GM12878 (cell line): Measurements from ENCODE around the gene RNF181. TPM values are rescaled to one million over a fixed set of nuclear protein-coding genes. Genes with fewer than 3 reads are reported as not detected.
A peak's percentile ranks its signal among the peaks of the same experiment; 100 is the strongest.

Experiments
- ATAC-seq: fragments of 200-7000 bp; cut with Tn5 transposase; 3 replicates; pipeline ENCODE4 v1.9.1; 2020; ENCODE audit warnings: mild to moderate bottlenecking, moderate library complexity
- BruUV-seq: library from RNA; stranded (reverse); fragments of 400-500 nt; replicated peaks from 2 replicates; lab custom pipeline; 2021; lab: Mats Ljungman, UMichigan
- CTCF ChIA-PET: fragments of 300-600 bp; sonication (Branson Sonifier 250); formaldehyde crosslinking; extraction: SDS; loops from one replicate; lab custom pipeline; 2021; ENCODE audit warnings: inconsistent platforms; lab: Yijun Ruan, JAX
- POLR2A ChIA-PET: fragments of 350-600 bp; formaldehyde crosslinking; extraction: SDS; loops from one replicate; lab custom pipeline; 2021; ENCODE audit warnings: inconsistent platforms; lab: Charles Lee
- RAD21 ChIA-PET: fragments of 300-600 bp; sonication (Branson Sonifier 250); formaldehyde crosslinking; loops from one replicate; lab custom pipeline; 2023; ENCODE audit warnings: antibody characterized with exemption; ENCODE audit not compliant: unreplicated experiment; lab: Charles Lee
- SMC1A ChIA-PET: fragments of 300-600 bp; sonication (Branson Sonifier 250); formaldehyde crosslinking; loops from one replicate; lab custom pipeline; 2023; ENCODE audit not compliant: unreplicated experiment, uncharacterized antibody; lab: Charles Lee
- DNase-seq: peaks from one replicate; pipeline ENCODE4 v3.0.0-alpha.2; 2011; ENCODE audit warnings: low read depth, low spot score
- FAIRE-seq: peaks from 3 replicates; lab custom pipeline; 2011; peaks lifted over from hg19 to GRCh38; lab: Jason Lieb, UNC
- H2AFZ ChIP-seq: 2 replicates; pipeline ENCODE4 v1.6.0; 2011; ENCODE audit warnings: low read depth, low read length, control low read depth; ENCODE audit not compliant: control insufficient read depth
- H3K27ac ChIP-seq: 2 replicates; pipeline ENCODE4 v1.5.1; 2011; ENCODE audit warnings: control low read depth; ENCODE audit not compliant: control insufficient read depth, insufficient read depth
- H3K27me3 ChIP-seq, 2 experiments: replicated peaks in 1 of 2; 2 replicates each; pipeline versions ENCODE4 v1.6.0 to v1.6.1; 2011; ENCODE audit warnings: low read length in 1 of 2; ENCODE audit not compliant: control insufficient read depth in 2 of 2, insufficient read depth in 2 of 2
- H3K36me3 ChIP-seq, 2 experiments: 2 replicates each; pipeline ENCODE4 v1.5.1; 2011; ENCODE audit warnings: low read length in 1 of 2; ENCODE audit not compliant: control insufficient read depth in 2 of 2, insufficient read depth in 2 of 2
- H3K4me1 ChIP-seq: 2 replicates; pipeline ENCODE4 v1.6.1; 2011; ENCODE audit warnings: mild to moderate bottlenecking, low read length, moderate library complexity, mixed read lengths; ENCODE audit not compliant: control insufficient read depth, insufficient read depth
- H3K4me2 ChIP-seq: 2 replicates; pipeline ENCODE4 v1.6.0; 2011; ENCODE audit warnings: control low read depth; ENCODE audit not compliant: control insufficient read depth, insufficient read depth
- H3K4me3 ChIP-seq: fragments of 200-600 bp; sonication (generic); 2 replicates; pipeline ENCODE4 v1.5.1; 2016
- H3K79me2 ChIP-seq: 2 replicates; pipeline ENCODE4 v1.6.0; 2011; ENCODE audit warnings: low read length; ENCODE audit not compliant: control insufficient read depth, insufficient read depth
- H3K9ac ChIP-seq: 2 replicates; pipeline ENCODE4 v1.8.0; 2011; ENCODE audit warnings: low read length, control low read depth, mixed read lengths; ENCODE audit not compliant: control insufficient read depth, insufficient read depth
- H3K9me3 ChIP-seq: replicated peaks from 3 replicates; pipeline ENCODE4 v1.5.1; 2011; ENCODE audit warnings: mild to moderate bottlenecking, low read length; ENCODE audit not compliant: control insufficient read depth, insufficient read depth
- H4K20me1 ChIP-seq: 2 replicates; pipeline ENCODE4 v1.6.0; 2011; ENCODE audit not compliant: control insufficient read depth, insufficient read depth
- ESRRA ChIP-seq: IDR thresholded peaks from 2 replicates; pipeline ENCODE4 v1.6.1; 2012; ENCODE audit warnings: mild to moderate bottlenecking, low read length, improper control_type of control experiment
- FOXM1 ChIP-seq: IDR thresholded peaks from 2 replicates; pipeline ENCODE4 v1.6.1; 2012; ENCODE audit warnings: low read depth, mild to moderate bottlenecking, inconsistent platforms, low read length, moderate library complexity
- NFYB ChIP-seq: IDR thresholded peaks from 2 replicates; pipeline ENCODE4 v1.6.1; 2011; ENCODE audit warnings: low read depth, mild to moderate bottlenecking, low read length, improper control_type of control experiment, moderate library complexity; ENCODE audit not compliant: insufficient read depth
- NRF1 ChIP-seq: conservative IDR thresholded peaks from 2 replicates; pipeline ENCODE4 v1.6.1; 2011; ENCODE audit warnings: mild to moderate bottlenecking, low read depth, low read length, improper control_type of control experiment
- POLR2AphosphoS2 ChIP-seq: IDR thresholded peaks from 2 replicates; pipeline ENCODE4 v1.6.1; 2011; ENCODE audit warnings: low read depth, mild to moderate bottlenecking, low read length, improper control_type of control experiment, moderate library complexity
- POU2F2 ChIP-seq: IDR thresholded peaks from 3 replicates; pipeline ENCODE4 v1.6.1; 2011; ENCODE audit warnings: low read depth, mild to moderate bottlenecking, low read length, borderline replicate concordance
- WGBS: methylation state at CpG from one replicate; pipeline ENCODE4 v1.1.6; 2016; ENCODE audit warnings: low lambda C conversion rate; ENCODE audit not compliant: insufficient replicate concordance, insufficient coverage; ENCODE audit errors: missing lambda C conversion rate; 5-methylcytosine and 5-hydroxymethylcytosine counted together
- in situ Hi-C: fragments of 300-500 bp; cut with MboI; formaldehyde crosslinking; loops from 9 replicates; pipeline ENCODE4 v1.14.3; 2018; ENCODE audit warnings: mixed read lengths
- intact Hi-C: fragments of 100-400 bp; cut with micrococcal nuclease; formaldehyde crosslinking; loops from one replicate; pipeline ENCODE4 v1.14.2; 2022; ENCODE audit not compliant: unreplicated experiment
- polyA plus RNA-seq, 11 experiments: library from polyadenylated mRNA; depleted of rRNA in 4 of 11; unstranded in 6 of 11; stranded (reverse) in 5 of 11; fragments of >200 nt; fragmentation: Nextera tagmentation in 4 of 11; fragmentation: Illumina TruSeq in 1 of 11; extraction: Ambion mirVana in 4 of 11; extraction: Trizol in 1 of 11; gene quantifications; 1 replicate in 1 of 11; 2 replicates in 10 of 11; pipeline versions ENCODE4 v1.2.1 to v1.2.3, GENCODE V29; 2011 to 2016; ENCODE audit warnings: inconsistent platforms in 2 of 11, missing spikeins in 2 of 11, low read depth in 1 of 11
- total RNA-seq, 4 experiments: library from RNA; depleted of rRNA in 3 of 4; stranded (reverse); fragments of >200 nt in 3 of 4; fragmentation: Illumina TruSeq in 1 of 4; extraction: Trizol in 1 of 4; gene quantifications; 2 replicates each; pipeline versions ENCODE4 v1.2.1 to v1.2.3, GENCODE V29; 2013 to 2021
- TF ChIP-seq, protein P1 (sequence below): IDR thresholded peaks from 2 replicates; pipeline ENCODE4 v1.6.1; 2012; ENCODE audit warnings: low read depth, low read length, improper control_type of control experiment
- TF ChIP-seq, protein P2 (sequence below): fragments of 450-650 bp; formaldehyde crosslinking; IDR thresholded peaks from 2 replicates; pipeline ENCODE4 v1.4.0; 2022; ENCODE audit warnings: mild to moderate bottlenecking, moderate library complexity

RNF181 gene
- total and polyA plus RNA-seq, 10 of the 15 experiments (the other 5 are each of a cell fraction or from before 2014, with no cell fraction given) = 101 to 409 (median 213) TPM

DNA sequence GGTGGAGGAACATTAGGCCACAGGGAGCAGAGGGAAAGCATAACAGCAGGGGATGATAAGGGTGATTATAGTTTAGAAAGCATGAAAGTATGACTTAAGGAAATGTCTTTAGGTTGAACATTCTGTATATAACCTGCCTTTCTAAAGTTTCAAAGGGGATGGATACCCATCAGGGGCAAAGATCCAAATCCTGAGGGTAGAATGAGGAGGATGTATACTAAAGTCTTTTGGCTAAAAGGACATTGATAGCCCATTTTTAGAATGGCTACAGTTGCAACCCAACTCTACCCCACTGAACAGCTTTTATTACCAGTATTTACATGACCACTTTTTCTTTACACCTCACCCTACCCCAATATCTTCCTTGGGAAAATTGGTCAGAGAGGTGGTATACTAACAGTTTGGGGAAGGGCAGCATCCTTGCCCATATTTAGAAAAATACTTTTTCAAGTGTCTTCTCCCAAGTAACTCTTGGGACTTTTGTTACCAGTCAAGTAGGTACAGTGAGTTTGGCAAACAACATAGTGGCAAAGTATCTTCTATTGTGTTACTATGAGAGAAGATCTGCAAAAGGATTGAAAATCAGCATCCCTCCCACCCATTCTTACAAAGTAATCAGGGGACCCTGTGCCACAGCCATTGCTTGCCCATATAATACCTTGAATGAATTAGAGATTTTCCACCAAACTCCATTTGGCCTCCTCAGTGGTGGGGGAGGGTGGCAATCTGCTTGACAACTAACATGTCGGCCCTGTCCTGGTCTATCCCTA, 48.3 kb upstream of the RNF181 start:
- H3K9ac ChIP-seq = no peak overlapping the region
- no TSS peak for BruUV-seq
- in situ Hi-C loops = no loop called here
- no peaks in the 10 kb centered on the region for H3K4me1 ChIP-seq
- no peaks in the 10 kb centered on the region for H3K9me3 ChIP-seq
- H2AFZ ChIP-seq = no peak overlapping the region
- H3K27ac ChIP-seq = no peak overlapping the region
- no peaks in the 10 kb centered on the region for H4K20me1 ChIP-seq
- ChIA-PET RAD21 (interaction anchor here (1.6 kb wide), 1 partner anchor 128 kb away, joined by 5 read pairs; no protein-coding TSS in a partner anchor), SMC1A (interaction anchor here (6.3 kb wide), 1 partner anchor 126 kb away, joined by 201 read pairs; the partner anchor contains the start of gene SH2D6), POLR2A (interaction anchor here (1.2 to 1.7 kb wide), 2 partner anchors 9 to 13 kb away, joined by 3 to 4 read pairs; partner anchors contain the start of gene GGCX), CTCF (interaction anchor here (2.0 to 10.4 kb wide), 2 partner anchors 9 to 126 kb away, joined by 11 to 336 read pairs; partner anchors contain the start of gene SH2D6)
- ATAC-seq (peak; percentile 14), DNase-seq (no peak), FAIRE-seq (no peak)
- intact Hi-C loops = no loop called here
- TF ChIP-seq, protein P1, sequence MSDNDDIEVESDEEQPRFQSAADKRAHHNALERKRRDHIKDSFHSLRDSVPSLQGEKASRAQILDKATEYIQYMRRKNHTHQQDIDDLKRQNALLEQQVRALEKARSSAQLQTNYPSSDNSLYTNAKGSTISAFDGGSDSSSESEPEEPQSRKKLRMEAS = no peak
- TF ChIP-seq ESRRA = no peak
- peak; percentile 29; the same call in 1 of the 2 replicates for TF ChIP-seq POLR2AphosphoS2
- TF ChIP-seq, protein P2, sequence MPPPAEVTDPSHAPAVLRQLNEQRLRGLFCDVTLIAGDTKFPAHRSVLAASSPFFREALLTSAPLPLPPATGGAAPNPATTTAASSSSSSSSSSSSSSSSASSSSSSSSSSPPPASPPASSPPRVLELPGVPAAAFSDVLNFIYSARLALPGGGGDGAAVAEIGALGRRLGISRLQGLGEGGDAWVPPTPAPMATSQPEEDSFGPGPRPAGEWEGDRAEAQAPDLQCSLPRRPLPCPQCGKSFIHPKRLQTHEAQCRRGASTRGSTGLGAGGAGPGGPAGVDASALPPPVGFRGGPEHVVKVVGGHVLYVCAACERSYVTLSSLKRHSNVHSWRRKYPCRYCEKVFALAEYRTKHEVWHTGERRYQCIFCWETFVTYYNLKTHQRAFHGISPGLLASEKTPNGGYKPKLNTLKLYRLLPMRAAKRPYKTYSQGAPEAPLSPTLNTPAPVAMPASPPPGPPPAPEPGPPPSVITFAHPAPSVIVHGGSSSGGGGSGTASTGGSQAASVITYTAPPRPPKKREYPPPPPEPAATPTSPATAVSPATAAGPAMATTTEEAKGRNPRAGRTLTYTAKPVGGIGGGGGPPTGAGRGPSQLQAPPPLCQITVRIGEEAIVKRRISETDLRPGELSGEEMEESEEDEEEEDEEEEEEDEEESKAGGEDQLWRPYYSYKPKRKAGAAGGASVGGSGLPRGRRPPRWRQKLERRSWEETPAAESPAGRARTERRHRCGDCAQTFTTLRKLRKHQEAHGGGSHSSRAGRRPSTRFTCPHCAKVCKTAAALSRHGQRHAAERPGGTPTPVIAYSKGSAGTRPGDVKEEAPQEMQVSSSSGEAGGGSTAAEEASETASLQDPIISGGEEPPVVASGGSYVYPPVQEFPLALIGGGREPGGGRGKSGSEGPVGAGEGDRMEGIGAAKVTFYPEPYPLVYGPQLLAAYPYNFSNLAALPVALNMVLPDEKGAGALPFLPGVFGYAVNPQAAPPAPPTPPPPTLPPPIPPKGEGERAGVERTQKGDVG (CRISPR knock-in tag) = no peak
- no peak for TF ChIP-seq NRF1
- 0 out of 3 replicates have a peak, but pooled peaks have one; percentile 4 for TF ChIP-seq POU2F2
- no peak for TF ChIP-seq FOXM1
- TF ChIP-seq NFYB = no peak
- peaks cover 7% of the 10 kb centered on the region for H3K79me2 ChIP-seq
- no peak overlapping the region for H3K4me3 ChIP-seq
- no peaks in the 10 kb centered on the region for H3K27me3 ChIP-seq
- 91% methylated on average over 1 of the region's 1 CpG for WGBS
- H3K4me2 ChIP-seq = no peak overlapping the region
- H3K36me3 ChIP-seq = peaks cover 5 to 24% of the 10 kb centered on the region in 2 experiments
